Measurements from ENCODE around the gene RAPGEF2.
"Not testable (repeated sequence)": the region's sequence is repeated elsewhere in the genome, so short reads cannot be mapped to it uniquely, and the experiment has no call there.

The RAPGEF2 gene

GRCh38 chr4:159162576-159162975 is 59.7 kb downstream of the RAPGEF2 start:
- DNase-seq (ENCODE audit: low read depth in 2 of 2), result no peak

- DNase-seq (ENCODE audit: low read depth in 2 of 2), result no peak
These were observed 60.6 kb downstream of the RAPGEF2 start for GRCh38 chr4:159163521-159163920.

GRCh38 chr4:159169404-159170302 is 66.8 kb downstream of the RAPGEF2 start:
- no peak for DNase-seq (ENCODE audit: low read depth in 2 of 2)

GRCh38 chr4:159171287-159171686 is 68.4 kb downstream of the RAPGEF2 start:
- DNase-seq (ENCODE audit: low read depth in 2 of 2), result no peak

- DNase-seq (ENCODE audit: low read depth in 2 of 2), result no peak
These were observed 71.0 kb downstream of the RAPGEF2 start for GRCh38 chr4:159173886-159174285.

GRCh38 chr4:159174645-159175084 is 71.8 kb downstream of the RAPGEF2 start:
- DNase-seq (ENCODE audit: low read depth in 2 of 2), result no peak

- DNase-seq (ENCODE audit: low read depth in 2 of 2), result peak; percentile 10 to 13
These were observed 72.5 kb downstream of the RAPGEF2 start for GRCh38 chr4:159175085-159175988.

- no peak for DNase-seq (ENCODE audit: low read depth in 2 of 2)
These were observed 73.1 kb downstream of the RAPGEF2 start for GRCh38 chr4:159175989-159176375.

- no peak for DNase-seq (ENCODE audit: low read depth in 2 of 2)
These were observed 74.6 kb downstream of the RAPGEF2 start for GRCh38 chr4:159177265-159178150.

- no peak for DNase-seq (ENCODE audit: low read depth in 2 of 2)
These were observed 75.3 kb downstream of the RAPGEF2 start for GRCh38 chr4:159178151-159178546.

- no peak for DNase-seq (ENCODE audit: low read depth in 2 of 2)
These were observed 76.4 kb downstream of the RAPGEF2 start for GRCh38 chr4:159178979-159179969.

GRCh38 chr4:159183885-159184605 is 81.2 kb downstream of the RAPGEF2 start:
- not testable (repeated sequence) for DNase-seq (ENCODE audit: low read depth in 2 of 2)

GRCh38 chr4:159185591-159186023 is 82.7 kb downstream of the RAPGEF2 start:
- DNase-seq (ENCODE audit: low read depth in 2 of 2), result no peak

GRCh38 chr4:159188646-159189045 is 85.8 kb downstream of the RAPGEF2 start:
- no peak for DNase-seq (ENCODE audit: low read depth in 2 of 2)

- no peak for DNase-seq (ENCODE audit: low read depth in 2 of 2)
These were observed 87.8 kb downstream of the RAPGEF2 start for GRCh38 chr4:159190651-159191050.

GRCh38 chr4:159191989-159192388 is 89.1 kb downstream of the RAPGEF2 start:
- DNase-seq (ENCODE audit: low read depth in 2 of 2), result no peak

- DNase-seq (ENCODE audit: low read depth in 2 of 2), result no peak
These were observed 90.3 kb downstream of the RAPGEF2 start for GRCh38 chr4:159193046-159193620.

GRCh38 chr4:159195361-159195769 is 92.5 kb downstream of the RAPGEF2 start:
- no peak for DNase-seq (ENCODE audit: low read depth in 2 of 2)

- no peak for DNase-seq (ENCODE audit: low read depth in 2 of 2)
These were observed 94.5 kb downstream of the RAPGEF2 start for GRCh38 chr4:159197260-159197884.

Measured in stimulated activated CD8-positive, alpha-beta memory T cell treated with anti-CD3 and anti-CD28 coated beads, Interleukin-2, amount 100 ng/mL, for 48 hours (primary cell).